ENCODE results near the gene DRC3. TPM values are rescaled to one million over a fixed set of nuclear protein-coding genes. Genes with fewer than 3 reads are reported as not detected.

DRC3 gene
- total RNA-seq, 1 experiment from 2014 or later, result 1.0 TPM

DNA sequence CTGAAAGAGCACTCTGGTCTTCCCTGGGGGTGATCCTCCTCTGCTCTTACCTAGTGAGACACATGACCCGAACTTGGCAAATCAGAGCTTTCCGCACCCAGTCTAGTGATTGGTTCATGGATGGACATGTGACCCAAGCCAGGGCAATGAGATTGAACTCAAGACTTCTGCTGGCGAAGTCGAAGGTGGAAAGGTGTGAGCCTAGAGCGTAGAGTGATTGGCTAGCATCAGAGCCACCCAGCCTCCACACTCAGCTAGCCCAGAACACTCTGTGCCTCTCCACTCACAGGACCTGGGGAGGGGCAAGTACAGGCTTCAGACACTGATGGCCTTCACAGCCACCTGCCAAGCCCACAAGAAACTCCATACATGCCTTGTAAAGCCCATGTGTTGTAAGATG, 48.7 kb downstream of the DRC3 start:
- H3K4me3 ChIP-seq (ENCODE audit: low read depth, low read length, poor library complexity, severe bottlenecking), result no peak overlapping the region
- H3K36me3 ChIP-seq (ENCODE audit: insufficient read depth, low read length, poor library complexity, severe bottlenecking), result no peaks in the 10 kb centered on the region
- POLR2A ChIA-PET (ENCODE audit: low non-redundant PET), result no interaction called here
- CTCF ChIA-PET, result no interaction called here
- H3K27ac ChIP-seq (ENCODE audit: low read depth, low read length, poor library complexity, severe bottlenecking), result no peak overlapping the region
- H3K4me1 ChIP-seq (ENCODE audit: insufficient read depth, low read length, poor library complexity, severe bottlenecking), result peaks cover 10% of the 10 kb centered on the region
- TF ChIP-seq EZH2 (IDR thresholded peaks at IDR 0.05; ENCODE audit: borderline replicate concordance, low read depth, low read length, poor library complexity, severe bottlenecking), result no peak
- TF ChIP-seq, protein P1, sequence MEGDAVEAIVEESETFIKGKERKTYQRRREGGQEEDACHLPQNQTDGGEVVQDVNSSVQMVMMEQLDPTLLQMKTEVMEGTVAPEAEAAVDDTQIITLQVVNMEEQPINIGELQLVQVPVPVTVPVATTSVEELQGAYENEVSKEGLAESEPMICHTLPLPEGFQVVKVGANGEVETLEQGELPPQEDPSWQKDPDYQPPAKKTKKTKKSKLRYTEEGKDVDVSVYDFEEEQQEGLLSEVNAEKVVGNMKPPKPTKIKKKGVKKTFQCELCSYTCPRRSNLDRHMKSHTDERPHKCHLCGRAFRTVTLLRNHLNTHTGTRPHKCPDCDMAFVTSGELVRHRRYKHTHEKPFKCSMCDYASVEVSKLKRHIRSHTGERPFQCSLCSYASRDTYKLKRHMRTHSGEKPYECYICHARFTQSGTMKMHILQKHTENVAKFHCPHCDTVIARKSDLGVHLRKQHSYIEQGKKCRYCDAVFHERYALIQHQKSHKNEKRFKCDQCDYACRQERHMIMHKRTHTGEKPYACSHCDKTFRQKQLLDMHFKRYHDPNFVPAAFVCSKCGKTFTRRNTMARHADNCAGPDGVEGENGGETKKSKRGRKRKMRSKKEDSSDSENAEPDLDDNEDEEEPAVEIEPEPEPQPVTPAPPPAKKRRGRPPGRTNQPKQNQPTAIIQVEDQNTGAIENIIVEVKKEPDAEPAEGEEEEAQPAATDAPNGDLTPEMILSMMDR (conservative IDR thresholded peaks at IDR 0.05; ENCODE audit: low read depth, low read length), result no peak
- no TSS peak for BruUV-seq (replicated peaks)
- H3K27me3 ChIP-seq (replicated peaks; ENCODE audit: insufficient read depth, low read depth, low read length, poor library complexity), result no peaks in the 10 kb centered on the region
- no peaks in the 10 kb centered on the region for H3K9me3 ChIP-seq (ENCODE audit: low read depth, low read length, poor library complexity, severe bottlenecking)
- no peak for DNase-seq (ENCODE audit: low spot score)
- intact Hi-C loops (cut with micrococcal nuclease; ENCODE audit: unreplicated experiment), result no loop called here

DNA sequence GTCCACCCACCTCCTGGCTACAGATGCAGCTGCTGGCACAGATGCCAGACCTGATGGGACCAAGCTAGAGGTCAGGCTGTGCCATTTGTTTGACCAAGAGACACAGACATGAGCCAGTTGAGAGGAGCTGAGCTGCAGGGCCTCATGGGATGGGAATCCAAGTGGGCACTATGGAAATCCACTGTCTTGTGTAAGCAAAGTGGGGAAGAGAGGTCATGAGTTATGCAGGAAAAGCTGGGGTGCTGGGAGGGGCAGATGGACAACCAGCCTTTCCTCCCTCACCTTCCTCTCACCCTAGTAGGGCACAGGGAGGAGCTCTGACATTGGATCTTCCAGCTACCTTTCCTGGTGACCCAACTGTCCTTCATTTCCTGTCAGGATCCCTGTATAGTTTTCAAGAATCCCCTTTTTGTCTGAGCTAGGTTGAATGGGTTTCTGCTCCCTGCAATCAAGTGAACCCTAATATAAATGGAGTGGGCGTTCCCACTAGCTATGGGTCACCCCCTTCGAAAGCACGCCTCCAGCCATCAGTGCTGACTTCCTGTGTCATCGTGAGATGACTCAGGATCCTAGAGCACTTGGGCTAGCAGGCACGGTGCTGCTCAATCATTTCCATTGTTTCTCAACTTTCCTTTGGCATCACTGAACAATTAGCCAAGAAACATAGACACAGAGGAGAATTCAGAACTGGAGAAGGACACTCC, 52.7 kb downstream of the DRC3 start:
- TF ChIP-seq EZH2 (IDR thresholded peaks at IDR 0.05; ENCODE audit: borderline replicate concordance, low read depth, low read length, poor library complexity, severe bottlenecking), result no peak
- TF ChIP-seq, protein P1 (conservative IDR thresholded peaks at IDR 0.05; ENCODE audit: low read depth, low read length), result no peak
- intact Hi-C loops (cut with micrococcal nuclease; ENCODE audit: unreplicated experiment), result no loop called here
- ChIA-PET CTCF (no interaction called here), POLR2A (ENCODE audit: low non-redundant PET) (no interaction called here)
- Histone ChIP-seq H3K4me3 (ENCODE audit: low read depth, low read length, poor library complexity, severe bottlenecking) (no peak overlapping the region), H3K27me3 (replicated peaks; ENCODE audit: insufficient read depth, low read depth, low read length, poor library complexity) (no peaks in the 10 kb centered on the region), H3K9me3 (ENCODE audit: low read depth, low read length, poor library complexity, severe bottlenecking) (no peaks in the 10 kb centered on the region), H3K27ac (ENCODE audit: low read depth, low read length, poor library complexity, severe bottlenecking) (no peak overlapping the region), H3K36me3 (ENCODE audit: insufficient read depth, low read length, poor library complexity, severe bottlenecking) (no peaks in the 10 kb centered on the region), H3K4me1 (ENCODE audit: insufficient read depth, low read length, poor library complexity, severe bottlenecking) (peaks cover 25% of the 10 kb centered on the region)
- no TSS peak for BruUV-seq (replicated peaks)
- peak; percentile 31 for DNase-seq (ENCODE audit: low spot score)

DNA sequence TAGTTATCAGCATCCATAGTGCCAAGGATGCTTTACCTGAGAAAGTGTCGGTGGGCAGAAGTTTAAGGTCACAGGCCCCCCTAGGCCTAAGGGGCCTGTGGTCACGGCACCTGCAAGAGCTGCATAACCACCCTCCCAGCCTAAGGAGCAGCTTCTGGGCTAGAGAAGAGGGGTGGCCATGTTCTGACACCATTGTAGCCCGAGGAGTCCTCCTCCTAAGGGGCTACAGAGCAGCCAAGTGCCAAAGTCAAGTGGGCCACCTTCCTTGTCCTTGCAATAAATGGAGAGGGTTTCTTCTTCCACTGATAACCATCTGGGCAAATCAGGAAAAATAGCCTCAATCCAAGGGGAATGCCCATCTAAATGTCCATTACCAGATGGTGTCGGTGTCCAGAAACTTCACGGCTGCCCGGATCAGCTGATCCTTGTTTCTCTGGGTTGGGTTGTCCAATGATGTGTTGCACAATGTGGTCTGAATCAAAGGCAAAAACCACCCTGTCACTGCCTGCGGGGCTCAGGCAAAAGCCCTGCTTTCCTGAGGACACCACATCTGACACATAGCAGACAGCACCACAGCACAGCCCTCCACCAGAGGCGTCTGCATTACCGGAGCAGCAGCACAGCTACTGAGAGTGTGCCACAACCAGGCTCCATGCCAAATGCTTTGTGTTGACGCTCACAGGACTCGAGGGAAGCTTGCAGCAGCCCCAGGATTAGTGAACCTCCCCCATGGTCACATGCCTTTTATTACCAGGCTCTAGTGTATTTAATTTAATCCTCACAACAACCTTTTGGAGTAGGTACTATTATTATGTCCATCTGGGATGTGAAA, 53.5 kb downstream of the DRC3 start:
- POLR2A ChIA-PET (ENCODE audit: low non-redundant PET), result no interaction called here
- Histone ChIP-seq H3K27me3 (replicated peaks; ENCODE audit: insufficient read depth, low read depth, low read length, poor library complexity) (no peaks in the 10 kb centered on the region), H3K36me3 (ENCODE audit: insufficient read depth, low read length, poor library complexity, severe bottlenecking) (no peaks in the 10 kb centered on the region), H3K4me3 (ENCODE audit: low read depth, low read length, poor library complexity, severe bottlenecking) (no peak overlapping the region), H3K27ac (ENCODE audit: low read depth, low read length, poor library complexity, severe bottlenecking) (no peak overlapping the region), H3K9me3 (ENCODE audit: low read depth, low read length, poor library complexity, severe bottlenecking) (no peaks in the 10 kb centered on the region), H3K4me1 (ENCODE audit: insufficient read depth, low read length, poor library complexity, severe bottlenecking) (peaks cover 25% of the 10 kb centered on the region)
- CTCF ChIA-PET, result interaction anchor here (0.6 kb wide), 1 partner anchor 272 kb away, joined by 11 read pairs; no protein-coding TSS in a partner anchor
- TF ChIP-seq EZH2 (IDR thresholded peaks at IDR 0.05; ENCODE audit: borderline replicate concordance, low read depth, low read length, poor library complexity, severe bottlenecking), result no peak
- TF ChIP-seq, protein P1 (conservative IDR thresholded peaks at IDR 0.05; ENCODE audit: low read depth, low read length), result no peak
- peak; percentile 91 for DNase-seq (ENCODE audit: low spot score)
- BruUV-seq (replicated peaks), result no TSS peak
- intact Hi-C loops (cut with micrococcal nuclease; ENCODE audit: unreplicated experiment), result no loop called here
